Prostate gland (tissue), 2 donors: ENCODE results near the gene CEBPZOS.

ENCODE experiments used
- CTCF ChIP-seq, 4 experiments: fragments of 200-600 bp in 2 of 4; fragments of 450-650 bp in 2 of 4; sonication (generic) in 2 of 4; IDR thresholded peaks; 1 replicate in 3 of 4; 2 replicates in 1 of 4; pipeline ENCODE4 v1.5.1; 2016 to 2019; ENCODE audit warnings: antibody characterized with exemption in 4 of 4, mild to moderate bottlenecking in 2 of 4, moderate library complexity in 2 of 4
- POLR2A ChIP-seq: fragments of 450-650 bp; IDR thresholded peaks from one replicate; pipeline ENCODE4 v1.6.1; 2016; ENCODE audit warnings: antibody characterized with exemption, mild to moderate bottlenecking
- POLR2AphosphoS5 ChIP-seq: sonication (generic); formaldehyde crosslinking; IDR thresholded peaks from one replicate; pipeline ENCODE4 v1.6.1; 2017; ENCODE audit warnings: antibody characterized with exemption

GRCh38 chr2:37192551-37192950 lies 3.7 kb upstream of the CEBPZOS start:
- no peak for TF ChIP-seq CTCF (IDR thresholded peaks at IDR 0.05)
- TF ChIP-seq POLR2AphosphoS5 = no peak
- no peak for TF ChIP-seq POLR2A
